Hippocampal formation (tissue), 2 donors: Measurements from ENCODE around the gene TSPO2.
A peak's percentile ranks its signal among the peaks of the same experiment; 100 is the strongest.

Experiments
- DNase-seq, 2 donors: peaks; one replicate each; lab custom pipeline; 2025; lab: John Stamatoyannopoulos, UW

Gene TSPO2

DNA sequence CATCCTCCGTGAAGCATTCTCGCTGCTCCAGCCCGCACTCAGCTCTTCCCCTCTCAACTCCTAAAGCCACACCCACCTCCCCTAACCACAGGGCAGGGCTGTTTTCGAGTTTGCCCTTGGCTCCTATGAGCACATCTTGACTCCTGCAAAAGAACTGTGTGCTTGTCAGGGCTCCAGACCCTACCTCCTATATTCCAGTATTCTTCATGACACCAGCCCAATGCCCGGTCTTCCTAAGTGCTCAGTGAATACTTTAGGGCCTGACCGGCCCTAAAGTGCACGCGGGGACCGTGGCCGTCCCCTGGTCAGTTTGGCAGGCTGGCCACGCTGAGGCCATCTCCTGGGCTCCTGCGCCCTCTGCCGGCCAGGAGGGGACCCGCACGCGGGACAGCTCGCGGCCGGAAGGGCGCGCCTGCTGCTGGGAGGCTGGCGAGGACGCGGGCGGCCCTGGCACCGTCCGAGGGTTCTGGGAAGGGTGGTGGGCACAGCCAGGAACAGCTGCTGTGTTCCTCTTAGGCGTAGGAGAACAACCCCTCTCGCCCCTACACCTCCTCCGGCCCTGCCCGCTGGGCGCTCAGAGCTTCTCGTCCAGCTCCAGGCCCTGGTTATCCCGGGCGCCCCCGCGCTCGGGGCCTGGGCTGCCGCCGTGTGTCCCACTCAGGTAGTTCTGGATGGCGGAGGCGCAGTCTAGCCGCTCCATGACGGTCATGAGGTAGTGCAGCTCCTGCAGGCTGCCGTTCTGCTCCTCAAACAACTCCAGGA, 14.3 kb upstream of the TSPO2 start:
- DNase-seq, result peak; percentile 40 to 74

DNA sequence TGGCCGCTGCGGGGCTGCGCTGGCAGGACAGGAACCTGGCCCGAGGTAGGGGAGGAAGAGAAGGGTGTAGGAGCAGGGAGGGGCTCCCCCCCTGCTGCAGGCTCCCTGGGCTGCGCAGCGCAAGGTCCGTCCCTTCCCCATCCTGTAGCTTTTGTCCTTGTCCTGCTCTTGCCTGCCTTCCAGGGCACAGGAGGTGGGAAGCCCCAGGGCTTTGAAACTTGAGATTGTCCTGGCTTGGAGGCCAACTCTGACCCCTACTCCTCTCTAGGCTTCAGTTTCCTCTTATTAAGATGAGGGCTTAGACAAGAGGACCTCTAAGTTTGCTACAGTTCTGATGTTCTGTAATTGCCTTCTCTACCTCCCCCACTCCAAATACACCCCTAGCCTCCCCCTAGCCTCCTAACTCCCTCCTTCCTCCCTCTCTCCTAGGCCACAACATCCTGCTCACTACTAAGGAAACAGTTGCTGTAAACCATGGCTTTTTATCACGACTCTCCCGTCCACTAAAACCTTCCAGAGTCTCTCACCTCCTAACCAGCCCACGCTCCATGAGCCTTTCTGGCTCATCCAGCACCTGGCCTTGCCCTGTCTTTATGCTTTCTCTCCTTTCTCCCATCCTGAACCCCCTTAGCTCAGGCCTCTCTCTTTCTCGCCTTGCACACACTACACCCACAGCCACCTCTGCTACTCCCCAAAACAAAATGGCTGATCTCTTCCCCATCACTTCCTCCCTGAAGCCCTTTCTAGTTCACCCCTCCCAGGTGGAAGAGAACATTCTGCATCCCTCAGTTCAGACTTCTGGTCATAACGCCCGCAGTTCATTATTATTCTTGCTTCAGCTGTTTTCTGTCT, 13.5 kb upstream of the TSPO2 start:
- DNase-seq, result no peak

DNA sequence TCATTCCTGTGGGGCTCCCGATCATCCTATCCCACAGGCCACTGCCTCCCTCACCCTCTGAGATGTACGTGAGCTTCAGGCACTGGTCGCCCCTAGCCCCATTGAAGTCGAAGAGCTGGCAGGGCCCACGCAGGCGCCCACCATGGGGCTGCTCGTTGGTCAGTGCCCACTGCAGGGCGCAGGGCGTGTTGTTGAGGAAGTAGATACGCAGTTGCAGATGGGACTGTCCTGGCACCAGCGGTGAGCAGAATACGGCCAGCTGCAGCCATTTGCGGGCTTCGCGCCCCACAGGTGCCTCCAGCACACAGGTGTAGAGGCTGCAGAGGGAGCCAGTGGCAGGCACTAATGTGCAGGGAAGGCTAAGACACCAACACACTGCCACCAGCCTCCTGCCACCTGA, 9.4 kb upstream of the TSPO2 start:
- DNase-seq, result no peak

DNA sequence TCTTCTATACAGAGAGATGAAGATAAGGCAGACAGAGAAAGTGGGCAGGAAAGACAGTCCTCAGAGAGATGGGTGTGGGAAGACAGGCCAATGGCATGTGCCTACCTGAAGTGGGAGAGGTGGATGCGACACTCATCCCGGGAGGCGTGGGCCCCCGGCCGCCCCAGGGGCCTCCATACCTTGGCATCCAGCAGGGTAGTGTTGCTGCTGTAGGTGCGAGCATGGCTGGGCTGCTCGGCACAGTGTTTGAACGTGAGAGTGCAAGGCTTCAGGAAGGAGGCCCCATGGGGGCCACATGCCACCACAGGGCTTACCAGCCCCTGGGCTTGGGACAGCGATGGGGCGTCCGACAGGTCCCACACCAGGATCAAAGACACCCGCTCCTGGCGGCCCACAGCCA, 8.5 kb upstream of the TSPO2 start:
- no peak for DNase-seq

DNA sequence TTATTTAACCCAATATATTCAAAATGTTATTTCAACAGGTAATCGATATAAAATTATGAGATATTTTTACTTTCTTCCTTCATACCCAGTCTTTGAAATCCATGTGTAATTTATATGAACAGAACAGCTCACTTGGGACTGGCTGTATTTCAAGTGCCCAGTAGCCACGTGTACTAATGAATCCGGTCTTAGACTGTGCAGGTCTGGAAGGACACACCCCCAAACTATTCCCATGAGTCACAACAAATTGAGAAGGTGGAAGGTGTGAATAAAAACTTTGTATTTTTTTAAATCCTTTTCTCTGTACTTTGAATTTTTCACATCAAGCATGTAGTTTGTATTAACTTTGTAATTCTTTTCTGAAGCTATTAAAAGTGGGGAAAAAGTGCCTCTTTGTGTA, 6.1 kb upstream of the TSPO2 start:
- DNase-seq, result no peak

DNA sequence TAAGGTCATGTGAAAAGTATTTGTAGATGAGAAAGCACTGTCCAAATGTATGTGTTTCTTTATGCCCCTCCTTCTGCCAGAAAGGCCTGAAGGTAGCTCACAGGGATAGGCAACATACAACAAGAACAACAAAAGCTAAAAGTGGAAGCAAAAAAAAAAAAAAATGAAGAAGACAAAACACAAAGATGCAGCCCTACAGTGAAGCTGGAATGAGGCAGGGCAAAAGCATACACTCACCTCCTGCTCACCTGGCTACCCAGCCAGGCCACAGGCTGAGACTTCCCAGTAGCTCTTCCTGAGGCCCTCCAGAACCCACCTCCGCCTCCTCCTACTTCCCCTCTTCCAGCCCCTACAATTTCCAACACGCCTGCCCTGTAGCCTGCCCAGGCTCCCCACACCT, 5.7 kb upstream of the TSPO2 start:
- DNase-seq, result no peak

DNA sequence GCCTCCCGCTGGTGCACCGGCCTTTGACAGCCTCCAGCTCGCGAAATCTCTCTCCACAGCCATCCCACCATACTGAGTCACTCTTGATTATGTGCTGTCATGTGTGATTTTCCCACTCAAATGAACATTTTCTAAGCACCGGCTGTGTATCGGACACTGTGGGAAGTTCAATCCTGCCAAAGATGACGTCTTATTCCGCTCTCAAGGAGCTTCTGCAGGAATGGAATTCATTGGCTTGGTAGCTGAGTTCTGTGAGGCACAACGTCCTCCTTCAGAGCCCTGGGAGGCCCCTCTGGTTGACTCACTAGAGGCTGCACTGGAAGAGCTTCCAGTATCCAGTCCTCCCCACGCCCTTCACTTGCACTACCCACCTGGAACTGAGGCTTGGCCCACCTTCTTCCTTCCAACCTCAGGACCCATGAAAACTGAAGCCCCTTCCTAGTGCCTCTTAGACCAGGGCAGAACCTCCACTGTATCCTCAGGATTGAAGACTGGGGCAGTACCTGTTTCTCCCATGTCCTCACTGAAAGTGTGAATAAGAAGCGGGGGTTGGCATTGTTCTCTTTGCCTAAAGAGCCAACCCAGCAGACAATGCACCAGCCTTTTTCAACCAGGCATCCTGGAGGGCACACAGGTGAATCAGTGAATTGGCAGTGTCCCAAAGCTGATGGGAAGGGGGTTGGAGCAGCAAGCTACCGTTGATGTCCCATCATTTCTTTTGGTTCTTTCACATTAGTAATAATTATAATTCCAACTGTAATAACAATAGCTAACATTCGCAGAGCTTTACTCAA, 5.0 kb upstream of the TSPO2 start:
- DNase-seq, result no peak

DNA sequence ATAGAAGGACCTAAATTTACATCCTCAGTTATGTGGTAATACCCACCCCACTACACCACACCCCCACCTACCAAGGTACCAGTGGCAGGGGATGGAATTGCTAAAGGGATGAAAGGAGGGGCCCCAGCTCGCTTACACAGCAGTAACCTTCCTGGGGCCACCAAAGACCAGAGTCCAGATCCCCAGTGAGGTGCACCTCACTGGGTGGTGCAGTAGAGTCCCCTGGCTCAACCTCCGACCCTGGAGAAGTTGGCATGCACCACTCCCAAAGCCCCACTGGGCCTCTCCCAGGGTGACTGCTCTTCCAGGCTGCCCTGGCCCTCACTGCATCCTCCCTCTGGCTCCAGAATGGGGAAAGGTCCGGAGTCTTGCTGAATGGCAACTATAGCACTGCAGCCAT, 4.1 kb upstream of the TSPO2 start:
- no peak for DNase-seq

DNA sequence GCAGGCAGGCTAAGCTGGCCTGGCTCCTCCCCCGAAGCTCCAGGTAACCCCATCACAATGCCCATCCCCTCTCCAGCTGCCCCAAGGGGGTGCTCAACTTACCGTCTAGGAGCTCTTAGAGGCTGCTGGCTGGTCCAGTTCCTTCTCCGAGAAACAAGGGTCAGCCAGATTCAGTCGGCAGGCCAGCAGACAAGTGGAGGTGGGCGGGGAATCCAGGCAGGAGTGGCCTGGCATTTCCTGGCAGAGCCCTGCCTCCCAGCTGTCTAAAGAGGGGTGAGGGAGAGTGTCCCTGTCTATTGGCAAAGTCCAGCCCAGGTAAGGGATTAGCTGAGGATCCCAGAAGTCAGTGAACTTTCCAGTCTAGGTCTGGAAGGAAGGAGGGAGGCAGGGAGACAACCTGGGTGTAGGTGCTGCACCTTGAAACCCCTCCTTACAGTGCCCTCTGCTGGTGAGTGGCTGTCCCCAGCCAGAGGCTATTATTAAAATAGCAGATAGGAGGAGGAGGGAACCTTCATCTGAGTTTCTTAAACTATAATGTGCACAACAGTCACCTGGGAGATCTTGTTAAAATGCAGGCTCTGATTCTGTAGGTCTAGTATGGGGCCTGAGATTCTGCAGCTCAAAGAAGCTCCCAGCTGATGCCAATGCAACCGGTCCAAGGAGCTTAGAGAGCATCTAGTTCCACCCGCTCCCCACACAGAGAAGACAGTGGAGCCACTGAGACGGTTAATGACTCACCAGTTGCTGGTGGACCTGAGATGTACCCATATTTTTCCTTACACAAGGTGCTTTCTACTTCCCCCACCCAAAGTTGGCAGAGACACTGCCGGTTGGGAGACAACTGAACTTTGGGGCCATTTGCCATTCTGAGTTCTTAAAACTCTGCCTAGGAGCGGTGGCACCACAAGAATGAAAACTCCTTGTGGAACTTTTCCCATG, 2.9 kb upstream of the TSPO2 start, which contains the start of gene UNC5CL:
UNC5CL (minus strand) TSS at position 162 of the 939 bp plus-strand sequence. CDS start 4,147 bp downstream, outside the sequence.
- DNase-seq, result no peak

DNA sequence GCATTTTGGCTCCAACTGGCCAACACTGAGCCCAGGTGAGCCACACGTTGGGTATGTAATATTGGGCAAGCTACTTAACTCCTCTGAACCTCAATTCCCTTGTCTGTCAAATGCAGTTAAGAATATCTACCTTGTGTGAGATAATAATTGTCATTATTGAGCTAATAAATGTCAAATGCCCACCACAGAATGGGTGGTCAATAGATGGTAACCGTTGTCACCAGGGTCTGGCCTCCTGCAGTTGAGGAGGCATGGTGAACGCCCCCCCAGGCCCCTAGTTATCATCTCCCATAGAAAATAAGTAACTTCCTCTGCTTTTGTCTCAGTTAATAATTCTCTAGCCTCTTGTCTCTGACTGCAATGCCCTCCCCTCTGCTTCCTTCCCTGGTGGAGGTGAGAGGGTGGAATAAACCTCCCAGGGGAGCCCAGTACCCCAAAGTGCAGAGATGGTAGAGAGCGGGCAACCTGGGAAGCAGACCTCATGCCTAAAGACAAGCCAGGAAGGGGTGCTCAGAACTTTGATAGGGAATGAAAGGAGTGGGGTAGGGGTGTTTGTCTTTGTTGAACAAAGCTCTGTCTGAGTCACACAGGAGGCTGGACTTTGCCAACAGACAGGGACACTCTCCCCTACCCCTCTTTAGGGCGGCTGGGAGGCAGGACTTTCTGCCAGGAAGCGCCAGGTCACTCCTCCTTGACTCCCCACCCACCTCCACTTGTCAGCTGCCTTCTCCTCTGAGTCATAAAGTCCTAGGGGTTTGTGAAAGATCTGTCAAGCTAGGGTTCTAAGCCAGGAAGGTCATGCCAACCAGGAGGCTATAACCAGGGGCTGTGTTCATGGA, 1.9 kb upstream of the TSPO2 start:
- DNase-seq, result no peak

DNA sequence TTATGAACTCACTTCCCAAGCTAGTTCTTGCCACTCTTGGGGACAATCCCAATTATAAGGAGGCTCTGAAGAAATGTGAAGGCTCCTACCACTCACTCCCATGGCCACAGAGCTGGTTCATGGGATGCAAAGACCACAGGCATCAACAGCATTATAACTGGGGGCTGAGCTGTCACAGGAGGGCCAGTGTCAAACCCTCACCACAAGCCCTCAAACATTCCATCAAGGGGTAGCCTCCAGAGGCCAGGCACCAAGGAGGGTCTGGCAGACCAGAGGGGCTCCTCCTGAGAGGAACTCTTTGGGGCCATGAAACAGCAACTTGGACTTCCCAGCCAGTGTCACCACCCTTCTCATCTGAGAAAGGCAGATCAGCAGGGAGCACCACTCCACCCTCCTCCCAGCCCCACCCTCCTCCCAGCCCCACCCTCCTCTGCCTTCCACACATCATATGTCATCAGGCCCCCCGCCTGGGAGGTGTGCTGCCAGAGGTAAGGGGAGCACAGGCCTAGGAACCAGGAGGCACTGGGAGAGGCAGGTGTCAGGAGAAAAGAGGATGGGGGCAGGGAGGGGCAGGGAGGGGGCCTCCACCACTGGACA, 1.2 kb upstream of the TSPO2 start:
- DNase-seq, result no peak

DNA sequence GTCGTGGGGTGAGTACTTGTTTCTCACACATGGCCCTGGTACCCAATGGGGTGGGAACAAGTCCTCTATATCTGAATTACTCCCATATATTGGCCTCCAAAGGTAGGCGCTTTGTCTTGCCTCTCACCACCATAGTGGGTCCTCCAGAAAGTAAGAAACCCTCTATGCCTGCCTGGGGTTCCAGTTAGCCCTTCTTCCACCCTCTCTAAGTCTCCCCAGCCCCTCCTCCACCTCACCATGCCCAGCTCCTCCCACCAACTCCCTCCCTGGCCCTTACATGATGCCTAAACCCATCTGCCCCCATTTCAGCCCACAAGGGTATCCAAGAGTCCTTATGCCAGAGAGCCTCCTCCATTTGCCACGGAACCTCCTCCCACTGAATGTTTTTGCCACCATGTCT, 884 bp downstream of the TSPO2 start:
- no peak for DNase-seq

DNA sequence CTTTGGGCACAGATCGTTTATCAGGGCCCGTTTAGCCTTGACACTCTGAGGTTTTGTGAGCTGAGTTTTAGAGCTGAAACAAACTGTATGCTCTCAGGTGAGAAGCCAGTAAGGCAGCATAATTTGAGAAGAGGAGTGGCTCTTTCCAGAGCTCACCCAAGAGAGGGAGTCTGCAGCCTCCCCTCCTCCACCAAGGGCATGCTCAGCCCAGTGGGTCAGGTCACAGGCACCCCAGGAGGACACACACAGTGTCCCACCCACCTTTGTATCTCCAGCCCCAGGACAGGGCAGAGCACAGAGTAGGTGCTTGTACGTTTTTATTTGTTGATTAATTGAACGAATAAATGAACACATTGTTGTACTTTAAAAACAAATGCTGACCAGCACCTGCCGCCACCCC, 3.4 kb downstream of the TSPO2 start:
- DNase-seq, result no peak

DNA sequence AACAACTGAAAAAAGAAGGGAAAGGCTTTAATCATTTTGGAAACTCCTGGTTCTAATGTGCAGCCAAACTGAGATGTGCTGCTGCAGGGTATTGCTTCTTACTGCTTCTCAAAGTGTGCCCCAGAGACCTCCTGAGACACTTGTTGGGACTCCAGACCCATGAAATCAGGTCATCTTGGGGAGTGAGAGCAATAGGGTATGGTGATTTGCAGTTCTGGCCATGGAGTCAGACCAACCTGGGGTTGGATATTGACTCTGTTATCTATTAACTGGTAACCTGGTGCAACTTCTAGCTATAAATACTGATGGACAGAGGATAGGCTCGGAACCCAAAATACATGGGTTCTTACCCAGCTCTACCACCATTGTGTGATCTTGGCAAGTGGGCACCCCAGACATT, 3.8 kb downstream of the TSPO2 start:
- no peak for DNase-seq

DNA sequence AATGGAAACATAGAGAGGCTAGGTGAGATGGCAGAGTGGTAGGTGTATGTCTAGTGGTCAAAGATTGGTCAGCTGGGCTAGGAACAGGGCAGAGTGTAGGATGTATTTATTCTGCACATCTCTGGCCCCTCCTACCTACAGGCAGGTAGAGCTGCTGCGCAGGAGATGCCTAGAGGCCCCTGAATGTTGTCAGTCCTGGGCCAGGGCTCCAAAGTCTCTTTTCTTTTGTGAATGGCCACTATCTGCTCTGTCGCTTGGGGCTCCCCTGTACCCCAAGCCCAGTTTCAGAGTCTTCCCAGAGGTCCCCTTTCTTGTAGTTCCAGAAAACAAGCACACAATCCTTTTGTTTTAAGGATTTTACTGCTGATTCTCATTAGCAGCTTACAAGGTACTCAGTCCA, 5.0 kb downstream of the TSPO2 start:
- DNase-seq, result no peak

DNA sequence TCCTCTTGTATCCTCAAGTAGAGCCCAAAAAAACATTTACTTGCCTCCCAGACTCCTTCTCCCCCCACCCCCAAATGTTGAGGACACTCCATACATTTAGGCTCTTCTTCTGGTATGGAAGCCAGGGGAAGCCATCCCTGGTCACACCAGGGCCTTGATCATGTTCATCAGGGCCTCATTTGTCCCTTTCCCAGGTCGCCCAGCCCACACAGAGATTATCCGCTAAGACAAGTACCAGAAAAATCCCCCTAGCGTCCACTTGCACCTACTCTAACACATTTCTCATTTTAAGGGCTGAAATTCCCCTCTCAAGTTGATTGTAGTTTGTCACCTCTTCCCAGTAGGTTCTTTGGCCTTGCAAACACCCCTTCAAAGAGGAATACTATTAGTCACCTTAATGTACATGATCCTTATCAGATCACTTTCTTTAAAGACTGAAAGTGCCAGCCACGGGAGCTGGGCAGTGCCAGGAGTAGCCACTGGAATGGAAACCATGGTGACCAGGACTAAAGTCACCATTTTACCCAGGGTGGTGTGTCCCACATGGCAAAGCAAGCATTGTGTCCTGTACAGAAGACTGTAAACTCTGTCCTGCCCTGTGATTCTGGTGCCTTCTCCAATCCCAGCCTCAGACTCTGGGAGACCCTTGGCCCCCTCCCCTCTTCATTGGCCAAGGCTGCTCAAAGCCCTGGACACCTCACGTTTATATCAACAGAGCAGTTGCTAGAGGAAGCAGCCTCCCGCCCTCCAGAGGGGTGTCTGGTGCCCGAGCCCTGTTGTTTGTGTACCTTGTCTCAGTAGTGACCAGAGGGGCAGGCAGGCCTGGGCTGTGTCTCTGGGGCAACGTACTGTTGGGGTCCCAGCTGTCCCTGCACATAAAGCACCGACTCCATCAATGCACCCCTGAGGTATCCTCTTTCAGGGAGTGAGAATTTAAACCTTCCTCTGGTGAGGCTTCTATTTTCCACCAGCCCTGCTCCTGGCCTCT, 5.8 kb downstream of the TSPO2 start:
- no peak for DNase-seq

DNA sequence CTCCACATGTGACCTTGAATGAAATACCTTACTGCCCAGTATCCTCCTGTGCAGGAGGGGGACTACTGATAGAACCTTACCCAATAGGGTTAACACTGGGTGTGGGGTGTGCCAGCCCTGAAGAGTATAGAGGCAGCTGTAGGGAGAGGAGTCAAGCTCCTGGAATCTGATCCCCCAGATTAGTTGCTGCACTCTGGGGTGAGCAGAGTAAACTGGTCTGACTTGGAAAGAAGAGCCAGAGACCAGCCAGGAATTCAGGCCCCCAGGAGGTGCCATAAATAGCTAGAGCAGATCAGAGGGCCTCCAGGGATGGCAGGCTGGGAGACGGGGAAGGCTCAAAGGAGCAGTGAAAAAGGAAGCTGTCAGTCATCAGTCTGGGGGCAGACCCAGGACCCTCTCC, 7.3 kb downstream of the TSPO2 start:
- DNase-seq, result no peak

DNA sequence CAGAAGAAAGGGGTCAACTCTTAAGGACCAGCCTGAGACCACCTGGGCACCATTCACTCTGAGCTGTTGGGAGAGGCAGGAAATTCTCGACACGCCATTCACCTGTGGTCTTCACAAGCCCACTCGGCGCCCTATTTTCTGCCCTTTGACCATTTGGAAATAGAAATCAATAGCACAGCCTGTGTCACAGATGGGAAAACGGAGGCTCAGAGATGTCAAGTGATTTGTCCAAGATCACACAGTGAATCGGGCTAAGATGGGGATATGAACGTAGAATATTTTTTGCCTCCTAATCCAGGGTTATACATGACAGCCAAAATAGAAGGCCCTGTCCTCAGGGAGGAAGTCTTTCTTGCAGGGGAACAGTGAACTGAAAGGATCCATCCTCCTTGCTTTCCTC, 7.7 kb downstream of the TSPO2 start:
- no peak for DNase-seq

DNA sequence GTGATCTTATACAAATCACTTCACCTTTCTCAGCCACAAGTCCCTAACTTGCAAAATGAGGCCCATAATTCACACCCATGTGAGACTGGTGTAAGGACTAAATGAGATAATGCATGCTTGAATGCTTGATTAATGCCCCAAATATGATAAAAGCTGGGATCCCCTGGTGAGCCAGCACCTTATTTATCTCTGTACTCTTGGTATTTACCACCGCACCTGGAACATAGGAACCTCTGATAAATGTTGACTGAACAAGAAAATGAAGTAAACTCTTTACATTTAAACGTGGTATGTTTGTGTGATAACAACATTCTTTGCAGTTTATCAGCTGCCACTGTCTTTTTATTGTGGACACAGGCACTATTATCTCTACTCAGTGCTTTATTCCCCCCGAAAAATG, 8.3 kb downstream of the TSPO2 start:
- no peak for DNase-seq
